GM10266 (cell line): Measurements from ENCODE around the gene MRPS27.

Experiments
- DNase-seq: peaks from one replicate; pipeline ENCODE4 v3.0.0; 2012; ENCODE audit errors: extremely low spot score
- TF ChIP-seq, protein P1 (sequence below): IDR thresholded peaks from 2 replicates; pipeline ENCODE4 v1.5.1; 2012; ENCODE audit warnings: mild to moderate bottlenecking, low read depth; ENCODE audit not compliant: control insufficient read depth, insufficient read depth; ENCODE audit errors: missing control alignments

Gene MRPS27

DNA sequence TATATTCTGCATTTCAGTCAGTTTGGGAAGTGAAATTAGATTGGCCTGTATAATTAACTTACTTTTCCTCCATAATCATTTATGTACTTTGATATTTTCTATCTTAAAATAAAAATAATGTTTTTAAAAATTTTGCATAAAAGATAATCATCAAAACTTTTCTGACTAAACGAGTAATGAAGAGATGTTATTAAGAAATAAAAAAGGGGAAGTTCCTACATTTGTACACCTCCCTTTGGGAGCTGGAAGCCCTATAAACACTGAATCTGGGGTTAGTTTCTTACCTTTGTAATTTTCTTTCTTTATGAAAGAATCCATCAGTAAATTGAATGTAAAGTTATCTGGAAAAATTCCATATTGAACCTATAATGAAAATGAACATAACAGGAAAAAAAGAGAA lies 86.2 kb downstream of the MRPS27 start:
- no peak for DNase-seq
- TF ChIP-seq, protein P1, sequence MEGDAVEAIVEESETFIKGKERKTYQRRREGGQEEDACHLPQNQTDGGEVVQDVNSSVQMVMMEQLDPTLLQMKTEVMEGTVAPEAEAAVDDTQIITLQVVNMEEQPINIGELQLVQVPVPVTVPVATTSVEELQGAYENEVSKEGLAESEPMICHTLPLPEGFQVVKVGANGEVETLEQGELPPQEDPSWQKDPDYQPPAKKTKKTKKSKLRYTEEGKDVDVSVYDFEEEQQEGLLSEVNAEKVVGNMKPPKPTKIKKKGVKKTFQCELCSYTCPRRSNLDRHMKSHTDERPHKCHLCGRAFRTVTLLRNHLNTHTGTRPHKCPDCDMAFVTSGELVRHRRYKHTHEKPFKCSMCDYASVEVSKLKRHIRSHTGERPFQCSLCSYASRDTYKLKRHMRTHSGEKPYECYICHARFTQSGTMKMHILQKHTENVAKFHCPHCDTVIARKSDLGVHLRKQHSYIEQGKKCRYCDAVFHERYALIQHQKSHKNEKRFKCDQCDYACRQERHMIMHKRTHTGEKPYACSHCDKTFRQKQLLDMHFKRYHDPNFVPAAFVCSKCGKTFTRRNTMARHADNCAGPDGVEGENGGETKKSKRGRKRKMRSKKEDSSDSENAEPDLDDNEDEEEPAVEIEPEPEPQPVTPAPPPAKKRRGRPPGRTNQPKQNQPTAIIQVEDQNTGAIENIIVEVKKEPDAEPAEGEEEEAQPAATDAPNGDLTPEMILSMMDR = no peak

DNA sequence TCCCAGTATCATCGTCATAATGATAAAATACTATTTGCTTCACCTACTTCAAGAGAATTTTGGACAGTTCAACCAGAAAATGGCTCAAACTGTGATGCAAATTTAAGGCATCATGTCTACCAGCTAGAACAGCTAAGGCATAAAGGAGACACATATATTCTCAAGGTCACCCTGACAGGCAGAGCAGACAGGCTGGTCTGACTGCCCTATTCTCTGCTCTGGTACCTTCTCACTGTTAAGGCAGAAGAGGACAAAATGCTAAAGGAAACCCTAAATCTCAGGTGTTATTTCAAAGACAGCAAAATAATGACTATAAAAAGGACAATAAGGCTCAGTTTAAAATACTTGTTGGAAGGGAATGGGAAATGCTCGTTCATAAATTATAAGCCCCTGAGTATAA lies 87.2 kb downstream of the MRPS27 start:
- TF ChIP-seq, protein P1 = no peak
- DNase-seq = no peak

DNA sequence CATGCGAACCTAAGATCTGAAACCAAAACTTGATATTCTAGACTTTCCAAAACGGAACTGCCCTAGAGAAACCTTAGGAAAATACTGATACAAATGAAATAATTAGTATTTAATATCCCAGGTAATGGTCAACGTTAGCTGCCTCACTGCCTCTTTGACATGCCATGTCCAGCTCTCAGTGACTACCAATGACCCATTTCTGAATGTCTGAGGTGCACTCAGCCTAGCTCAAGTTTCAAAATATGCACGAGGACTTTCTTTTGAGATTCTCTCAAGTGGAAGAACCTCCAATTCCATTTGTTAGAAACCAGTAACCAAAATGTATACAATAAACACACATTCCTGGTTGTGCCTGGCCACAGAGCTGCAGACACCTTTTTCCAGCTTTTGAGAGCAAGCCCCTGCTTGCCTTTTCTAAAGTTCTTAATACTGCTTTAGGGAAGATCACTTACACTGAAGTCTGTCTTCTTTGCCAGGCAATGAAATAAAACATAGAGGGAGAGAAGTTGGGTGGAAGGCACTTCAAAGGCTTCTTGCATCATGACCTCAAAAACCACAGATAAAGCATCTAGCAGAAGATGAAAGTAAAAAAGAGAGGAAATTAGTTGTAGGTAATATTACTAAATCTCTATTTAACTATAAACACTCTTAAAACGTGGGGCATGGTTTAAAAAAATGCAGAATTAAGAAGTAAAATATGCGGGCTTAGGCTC lies 87.9 kb downstream of the MRPS27 start:
- TF ChIP-seq, protein P1 = no peak
- peak; percentile 8 for DNase-seq

DNA sequence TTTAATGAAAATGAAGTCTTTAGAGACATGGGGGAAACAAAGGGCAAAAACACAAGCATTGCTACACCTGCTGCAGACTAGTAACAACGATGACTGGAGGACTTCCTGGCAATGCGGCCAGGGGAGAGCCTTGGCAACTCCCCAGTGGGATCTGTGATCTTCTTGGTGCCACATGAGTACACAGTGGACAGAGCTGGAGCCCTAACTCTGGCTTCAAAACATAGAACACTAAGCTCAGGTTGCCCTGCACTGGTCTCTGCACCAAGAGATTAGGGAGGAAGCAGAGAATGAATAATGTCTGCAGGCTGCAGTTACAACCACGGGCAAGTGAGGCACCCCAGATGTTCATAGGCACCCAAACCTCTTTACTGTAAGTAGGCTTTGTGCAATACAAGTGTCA lies 91.1 kb downstream of the MRPS27 start:
- DNase-seq = no peak
- TF ChIP-seq, protein P1 = no peak

DNA sequence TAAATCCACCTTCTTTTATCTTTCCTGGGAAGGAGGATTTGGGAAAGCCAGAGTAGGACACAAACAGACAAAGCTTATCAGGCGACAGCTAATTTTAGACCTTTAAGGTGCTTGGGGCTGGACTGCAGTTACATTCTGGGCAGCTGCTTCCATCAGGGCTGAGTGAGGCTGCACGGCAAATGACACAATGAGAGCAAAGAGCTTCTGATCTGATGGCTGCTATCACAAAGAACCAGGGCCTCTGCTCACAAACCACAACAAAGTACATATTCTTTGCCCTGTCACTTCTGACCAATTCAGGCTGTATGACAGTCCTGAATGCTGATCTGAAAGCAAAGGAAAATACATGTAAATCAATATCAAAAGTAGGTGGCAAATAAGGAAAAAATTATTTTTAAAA lies 93.1 kb downstream of the MRPS27 start:
- TF ChIP-seq, protein P1 = no peak
- no peak for DNase-seq

DNA sequence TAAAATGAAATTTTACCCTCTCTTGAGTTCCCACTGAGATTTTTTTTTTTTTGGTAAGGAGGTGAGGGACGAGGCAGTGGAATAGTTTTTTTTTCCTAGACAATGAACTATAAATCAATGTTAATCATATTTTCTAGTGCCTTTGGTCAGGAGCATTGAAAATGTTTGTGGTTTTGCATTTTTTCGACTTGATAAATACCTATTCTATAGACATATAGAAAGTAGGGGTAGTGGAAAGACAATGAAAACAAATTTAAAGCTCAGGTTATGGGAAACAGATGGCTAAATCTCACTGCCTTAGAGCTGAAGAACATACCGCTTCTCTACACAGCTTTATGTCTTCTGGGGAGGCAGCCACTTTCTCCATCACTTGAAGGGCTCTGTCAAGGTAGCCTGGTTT lies 94.3 kb downstream of the MRPS27 start:
- TF ChIP-seq, protein P1 = no peak
- no peak for DNase-seq

DNA sequence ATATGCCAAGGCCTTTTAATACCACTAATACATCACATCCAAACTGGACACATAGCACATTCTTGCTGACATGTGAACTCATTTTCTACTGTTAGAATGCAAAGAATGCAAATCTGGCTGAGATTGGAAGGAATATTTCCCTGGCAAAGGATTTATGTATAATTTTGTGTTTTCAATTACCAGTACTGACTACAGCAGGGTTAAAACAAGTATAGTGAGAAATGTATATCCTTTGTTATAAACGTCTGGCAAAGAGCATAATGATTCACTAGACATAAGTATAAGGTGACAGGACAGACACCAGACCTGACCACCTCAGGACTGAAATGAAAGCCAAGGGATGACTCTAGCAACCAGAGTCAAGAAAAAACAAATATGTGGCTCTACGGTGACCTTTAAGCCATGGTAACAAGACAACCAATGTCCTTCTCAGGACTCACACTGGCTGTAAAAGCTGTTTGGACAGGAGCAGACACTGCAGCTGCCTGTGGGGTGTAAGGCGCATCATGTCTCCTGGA lies 95.0 kb downstream of the MRPS27 start:
- no peak for DNase-seq
- TF ChIP-seq, protein P1 = no peak
